ENCODE data around the gene ZNF341. TPM values are rescaled to one million over a fixed set of nuclear protein-coding genes. Genes with fewer than 3 reads are reported as not detected.

ZNF341 gene
- total RNA-seq, 1 donor from 2014 or later = 0.77 TPM

DNA sequence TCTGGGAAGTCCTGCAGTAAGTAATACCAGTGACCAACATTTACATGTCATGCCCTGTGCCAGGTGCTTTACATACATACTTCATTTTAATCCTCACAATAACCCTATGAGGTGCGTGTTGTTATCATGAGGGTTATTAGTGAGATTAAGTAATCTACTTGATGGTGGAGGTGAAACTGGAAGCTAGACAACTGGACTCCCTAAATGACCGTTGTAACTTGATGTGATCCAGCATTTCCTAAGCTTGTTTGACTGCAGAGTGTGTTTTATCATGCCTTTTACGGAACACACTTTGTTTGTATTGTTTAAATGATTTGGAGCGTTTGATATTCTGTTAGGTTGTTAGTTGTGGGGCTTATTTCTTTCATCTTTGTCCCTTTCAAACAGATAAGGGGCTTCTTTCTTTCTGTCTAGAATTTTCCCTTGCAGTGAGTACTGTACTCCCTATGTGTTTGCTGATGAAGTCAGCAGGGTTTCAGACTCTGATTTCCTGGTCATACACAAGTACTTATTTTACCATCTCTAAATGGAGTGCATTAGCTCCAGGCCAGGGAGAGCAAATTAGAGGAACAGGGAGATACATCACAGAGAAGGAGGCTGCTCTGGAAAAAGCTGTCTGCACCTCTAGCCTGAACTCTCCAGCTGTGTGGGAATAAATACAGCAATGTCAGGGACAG is 109.1 kb downstream of the ZNF341 start:
- no peak for DNase-seq (ENCODE audit: low read depth in 2 of 2)

DNA sequence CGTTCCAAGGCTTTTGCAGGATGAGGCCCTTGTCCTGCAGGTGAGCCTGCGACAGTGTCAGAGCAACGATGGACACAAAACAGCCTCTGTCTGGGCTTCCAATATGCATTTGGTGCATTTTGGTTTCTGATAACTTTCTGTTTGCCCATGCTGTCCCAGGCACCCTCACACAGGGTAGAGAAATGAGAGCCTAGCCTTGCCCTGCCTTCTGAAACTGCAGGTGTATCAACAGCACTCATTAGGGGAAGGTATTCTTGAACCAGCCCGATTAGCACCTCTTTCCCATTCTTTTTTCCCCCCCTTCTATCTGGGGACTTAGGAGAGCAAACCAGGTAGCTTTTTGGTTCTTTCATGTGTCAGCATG is 109.6 kb downstream of the ZNF341 start:
- DNase-seq (ENCODE audit: low read depth in 2 of 2) = no peak

Other genes with a start within 250 kb of the ZNF341 start
- gene CBFA2T2, start 241.9 kb upstream of the ZNF341 start, total RNA-seq = 2.6 and 5.1 TPM in 2 replicates
- gene C20orf144, start 69.7 kb upstream of the ZNF341 start, total RNA-seq = under 0.01 TPM in 1 of 2 replicates, not detected in the other
- gene ACTL10, start 65.1 kb upstream of the ZNF341 start, total RNA-seq = 1.0 and 1.4 TPM in 2 replicates
- 6.9 and 10.9 TPM in 2 replicates for gene NECAB3, start 57.6 kb upstream of the ZNF341 start, total RNA-seq
- 6.3 and 7.6 TPM in 2 replicates for gene E2F1, start 45.6 kb upstream of the ZNF341 start, total RNA-seq
- 4.2 and 6.3 TPM in 2 replicates for gene PXMP4, start 11.7 kb upstream of the ZNF341 start, total RNA-seq
- gene CHMP4B, start 79.4 kb downstream of the ZNF341 start, total RNA-seq = 27.6 and 50.3 TPM in 2 replicates

All from dermis microvascular lymphatic vessel endothelial cell (primary cell).